Forelimb muscle (tissue), 1 donor: ENCODE measurements around the gene KRTAP25-1. TPM values are rescaled to one million over a fixed set of nuclear protein-coding genes. Genes with fewer than 3 reads are reported as not detected.

Experiments
- DNase-seq: peaks from one replicate; pipeline ENCODE4 v3.0.0-alpha.2; 2013; ENCODE audit warnings: low read depth
- polyA plus RNA-seq: library from polyadenylated mRNA; unstranded; fragments of 120-200 nt; gene quantifications from one replicate; pipeline ENCODE4 v1.2.1, GENCODE V29; 2013; ENCODE audit not compliant: insufficient read length

Gene KRTAP25-1
- not detected for polyA plus RNA-seq

GRCh38 chr21:30289215-30289614 lies at the start of gene KRTAP25-1:
TSS of gene KRTAP25-1 (minus strand) at chr21:30289514. CDS start at chr21:30289490, 24 bp downstream.
- no peak for DNase-seq

GRCh38 chr21:30338717-30339116 lies 49.4 kb upstream of the KRTAP25-1 start:
- no peak for DNase-seq

GRCh38 chr21:30337772-30338171 lies 48.5 kb upstream of the KRTAP25-1 start:
- DNase-seq, result no peak

DNA sequence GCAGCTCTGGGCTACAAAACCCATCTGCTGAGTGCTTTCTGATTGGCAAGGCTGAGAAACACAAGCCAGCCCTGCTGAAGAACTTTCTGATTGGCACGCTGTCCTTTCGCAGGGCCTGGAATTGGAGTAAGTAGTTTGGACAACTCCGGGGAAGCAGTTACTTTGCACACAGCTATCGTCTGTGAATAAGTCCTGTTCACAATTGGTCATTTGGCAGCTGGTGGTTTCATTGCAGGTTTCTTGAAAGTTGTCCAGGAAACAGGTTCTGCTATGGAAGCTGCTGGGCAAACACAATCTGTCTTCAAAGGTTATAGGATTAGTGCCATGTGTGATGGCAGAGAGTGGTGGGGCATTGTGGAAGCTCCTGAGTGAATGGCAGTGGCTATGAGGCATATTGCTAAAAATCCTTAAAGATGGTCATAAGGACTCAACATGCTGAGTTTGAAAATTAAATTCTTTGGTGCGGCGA lies 48.0 kb upstream of the KRTAP25-1 start, which contains the start of gene KRTAP27-1:
TSS of gene KRTAP27-1 (minus strand) at position 419 of the 469 bp plus-strand sequence. CDS start at position 393, 26 bp downstream.
- DNase-seq, result no peak

GRCh38 chr21:30336596-30336995 lies 47.3 kb upstream of the KRTAP25-1 start:
- no peak for DNase-seq

- no peak for DNase-seq
These were observed 44.4 kb upstream of the KRTAP25-1 start for GRCh38 chr21:30333736-30334135.

DNA sequence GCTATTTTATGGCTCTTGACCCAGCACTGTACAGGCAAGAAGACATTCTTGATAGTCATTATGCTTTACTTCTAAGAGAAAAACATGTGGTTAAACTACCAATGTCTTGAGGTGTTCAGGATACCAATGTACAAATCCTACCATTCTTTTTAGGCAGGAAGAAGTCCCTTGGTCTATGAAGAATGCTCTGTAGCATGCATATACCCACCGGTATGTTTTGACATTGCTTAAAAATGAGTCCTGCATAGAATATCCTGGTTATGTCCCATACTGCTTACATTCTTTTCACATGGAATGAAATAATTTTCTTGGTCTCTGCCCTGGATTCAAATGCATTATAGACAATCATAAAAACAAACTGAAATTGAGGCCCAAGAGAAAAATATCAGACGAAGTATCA lies 43.4 kb upstream of the KRTAP25-1 start:
- DNase-seq, result no peak

DNA sequence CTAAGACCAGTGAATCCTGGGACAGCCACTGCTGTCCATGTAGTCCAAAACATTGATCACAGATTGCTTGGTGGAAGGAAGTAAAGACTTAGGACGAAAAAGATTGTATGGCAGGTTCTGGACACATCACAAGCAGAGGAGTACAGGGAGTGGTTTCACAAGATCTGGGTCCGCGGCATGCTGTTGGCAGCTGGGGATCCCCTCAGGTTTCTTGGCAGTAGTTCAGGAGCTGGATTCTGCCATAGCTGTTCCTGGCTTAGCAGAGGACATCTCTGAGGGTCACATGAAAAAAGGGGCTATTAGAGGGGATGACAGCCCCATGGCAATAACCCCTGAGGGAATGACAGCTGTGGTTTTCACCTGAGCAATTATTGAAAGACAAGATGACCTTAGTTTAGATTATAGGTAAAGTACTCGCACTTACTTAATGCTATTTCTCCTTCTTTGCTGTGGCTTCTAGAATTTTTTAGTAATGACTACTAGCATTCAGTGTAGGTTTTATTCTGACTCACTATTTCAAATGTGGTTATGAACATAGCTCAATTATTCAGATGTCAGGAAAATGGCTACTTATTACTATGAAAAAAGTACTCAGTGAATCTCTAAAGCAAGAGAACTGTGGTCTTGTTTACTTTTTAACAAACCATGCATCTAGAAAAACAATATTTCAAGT lies 40.0 kb upstream of the KRTAP25-1 start:
- no peak for DNase-seq

DNA sequence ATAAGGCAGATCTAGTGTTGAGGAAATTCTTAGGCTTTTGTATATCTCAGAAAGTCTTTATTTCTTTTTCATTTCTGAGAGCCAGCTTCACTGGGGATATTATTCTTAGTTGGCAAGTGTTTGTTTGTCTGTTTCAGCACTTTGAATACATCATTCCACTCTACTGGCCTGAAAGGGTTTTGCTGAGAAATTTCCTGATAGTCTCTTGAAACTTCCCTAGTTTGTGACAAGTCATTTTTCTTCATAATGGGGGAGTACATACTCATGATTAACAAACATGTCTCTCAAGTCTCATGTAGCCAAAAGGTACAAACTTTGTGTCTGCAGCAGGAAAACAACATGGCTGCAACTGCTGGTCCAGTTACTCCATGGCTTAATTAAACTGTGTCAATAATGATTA lies 37.1 kb upstream of the KRTAP25-1 start:
- no peak for DNase-seq

- DNase-seq, result no peak
These were observed 30.9 kb upstream of the KRTAP25-1 start, which contains the start of gene KRTAP26-1 for GRCh38 chr21:30320215-30320614. TSS of gene KRTAP26-1 (minus strand) at chr21:30320315. CDS start at chr21:30320035, 280 bp downstream.

DNA sequence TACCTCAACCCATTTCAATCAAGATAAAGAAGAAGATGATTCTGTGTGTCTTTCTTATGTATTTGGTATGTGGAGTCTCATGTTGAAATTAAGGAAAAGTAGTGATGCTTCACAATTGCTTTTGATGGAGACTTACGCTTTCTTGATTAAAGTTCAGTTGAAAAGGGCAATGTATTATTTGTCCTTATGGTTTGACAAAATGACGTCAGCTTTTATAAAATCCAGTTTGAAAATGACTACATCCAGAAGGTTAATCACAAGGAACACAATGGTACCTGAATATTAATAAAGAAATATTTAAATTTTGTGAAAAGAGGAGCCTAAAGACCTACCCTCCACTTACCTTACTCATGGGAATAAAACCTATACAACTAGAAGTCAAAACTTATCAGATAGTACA lies 26.4 kb upstream of the KRTAP25-1 start:
- no peak for DNase-seq

DNA sequence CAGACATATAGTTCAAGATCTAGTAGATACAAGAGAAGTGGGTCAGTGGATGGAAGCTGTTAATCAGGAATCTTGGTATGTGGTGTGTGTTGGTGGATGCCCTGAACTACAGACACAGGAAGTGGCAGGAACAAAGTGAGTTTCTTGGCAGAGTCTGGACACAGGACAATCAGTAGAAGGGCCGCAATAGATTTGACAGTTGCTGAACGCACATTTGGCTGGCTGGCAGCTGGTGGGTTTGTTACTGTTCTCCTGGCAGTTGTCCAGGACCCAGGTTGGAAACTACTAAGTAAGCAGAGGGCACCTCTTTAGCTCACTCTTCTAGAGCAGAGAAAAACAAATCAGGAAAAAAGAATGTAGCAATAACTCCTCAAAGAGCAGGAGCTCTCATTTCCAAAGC lies 17.6 kb upstream of the KRTAP25-1 start:
- DNase-seq, result no peak

GRCh38 chr21:30305136-30305535 lies 15.8 kb upstream of the KRTAP25-1 start:
- no peak for DNase-seq

GRCh38 chr21:30282850-30283249 lies 6.5 kb downstream of the KRTAP25-1 start, which contains the start of gene KRTAP24-1:
TSS of gene KRTAP24-1 (minus strand) at chr21:30282950. CDS start at chr21:30282932, 18 bp downstream.
- no peak for DNase-seq

DNA sequence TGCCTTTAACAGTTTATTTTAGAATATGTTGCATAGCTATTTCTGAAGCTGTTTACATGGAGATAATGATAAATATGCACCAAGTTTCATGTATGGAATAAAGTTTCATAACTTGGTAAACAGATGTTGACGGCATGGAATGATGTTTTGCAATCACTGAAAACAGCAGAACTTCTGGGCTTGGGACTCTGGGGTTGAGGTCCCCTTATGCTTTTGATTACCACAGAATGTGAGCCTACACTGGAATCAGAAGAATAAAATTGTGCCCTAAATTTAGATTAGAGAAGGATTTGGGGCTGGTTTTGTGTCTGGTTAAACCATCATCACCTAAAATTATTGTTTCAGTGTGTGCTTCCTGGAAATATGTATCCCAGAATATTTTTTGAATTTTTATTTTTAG lies 17.7 kb downstream of the KRTAP25-1 start:
- DNase-seq, result peak; percentile 24

GRCh38 chr21:30271156-30271555 lies 18.2 kb downstream of the KRTAP25-1 start:
- peak; percentile 11 for DNase-seq

DNA sequence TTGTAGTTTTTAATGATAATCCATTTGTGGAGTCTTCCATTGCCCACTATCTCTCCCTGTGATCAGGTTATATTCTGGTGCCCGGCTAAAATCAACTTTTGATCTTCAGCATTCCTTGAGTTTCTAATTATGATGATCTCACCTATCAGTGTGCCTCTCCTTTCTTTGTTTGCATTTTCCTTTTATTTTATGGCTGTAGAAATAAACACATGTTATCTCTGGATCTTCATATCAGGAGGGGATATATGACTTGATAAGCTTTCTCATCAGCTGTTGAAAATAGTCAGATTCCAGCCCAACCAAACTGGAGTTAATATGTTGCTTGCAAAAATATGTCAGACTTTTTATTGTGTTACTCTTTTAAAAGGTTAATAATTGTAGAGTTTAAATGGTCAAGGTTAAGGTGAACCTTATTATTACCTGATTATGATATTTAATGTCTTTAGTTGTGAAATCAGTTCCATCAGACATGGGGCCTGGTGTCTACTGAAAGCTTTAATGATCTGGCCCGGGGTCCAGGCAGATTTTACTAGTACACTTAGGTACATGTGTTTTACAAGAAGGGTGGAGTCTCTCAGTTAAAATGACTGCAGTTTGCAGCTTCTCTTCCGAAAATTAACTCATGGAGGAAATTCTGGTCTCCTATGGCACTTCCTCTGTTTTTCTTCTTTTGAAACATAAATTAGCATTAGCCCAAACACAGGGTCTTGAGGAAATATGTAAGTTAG lies 19.3 kb downstream of the KRTAP25-1 start:
- DNase-seq, result no peak

- no peak for DNase-seq
These were observed 20.6 kb downstream of the KRTAP25-1 start for GRCh38 chr21:30268608-30269197.

GRCh38 chr21:30257773-30258172 lies 31.5 kb downstream of the KRTAP25-1 start:
- no peak for DNase-seq

- no peak for DNase-seq
These were observed 33.2 kb downstream of the KRTAP25-1 start for GRCh38 chr21:30256100-30256499.

GRCh38 chr21:30255679-30256078 lies 33.6 kb downstream of the KRTAP25-1 start:
- no peak for DNase-seq

GRCh38 chr21:30251781-30252180 lies 37.5 kb downstream of the KRTAP25-1 start:
- DNase-seq, result no peak
